PC-3 (cell line): ENCODE measurements around the gene IL32. TPM values are rescaled to one million over a fixed set of nuclear protein-coding genes. Genes with fewer than 3 reads are reported as not detected.

Experiments
- ATAC-seq: fragments of 200-7000 bp; cut with Tn5 transposase; 2 replicates; pipeline ENCODE4 v1.9.1; 2020; ENCODE audit warnings: mild to moderate bottlenecking, moderate library complexity
- BruUV-seq: library from RNA; stranded (reverse); fragments of 400-500 nt; replicated peaks from 2 replicates; lab custom pipeline; 2021; lab: Mats Ljungman, UMichigan
- CTCF ChIA-PET: fragments of 300-600 bp; sonication (Branson Sonifier 250); formaldehyde crosslinking; loops from one replicate; lab custom pipeline; 2022; ENCODE audit warnings: antibody characterized with exemption; lab: Charles Lee
- POLR2A ChIA-PET: fragments of 300-600 bp; sonication (Branson Sonifier 250); formaldehyde crosslinking; loops from one replicate; lab custom pipeline; 2022; ENCODE audit warnings: antibody characterized with exemption; ENCODE audit not compliant: unreplicated experiment; lab: Charles Lee
- DNase-seq: peaks from one replicate; pipeline ENCODE4 v3.0.0-alpha.2; 2015
- H2AFZ ChIP-seq: fragments of 300-600 bp; sonication (generic); 2 replicates; pipeline ENCODE4 v1.6.0; 2016; ENCODE audit warnings: antibody characterized with exemption, low read length
- H3F3A ChIP-seq: fragments of 300-600 bp; sonication (generic); one replicate; pipeline ENCODE4 v1.6.0; 2017; ENCODE audit warnings: antibody characterized with exemption, low read length, control low read depth, mild to moderate bottlenecking; ENCODE audit not compliant: unreplicated experiment
- H3K27ac ChIP-seq: fragments of 300-600 bp; sonication (generic); 2 replicates; pipeline ENCODE4 v1.5.1; 2016; ENCODE audit warnings: mild to moderate bottlenecking, low read length
- H3K27me3 ChIP-seq: fragments of 300-600 bp; sonication (generic); 2 replicates; pipeline ENCODE4 v1.6.1; 2016; ENCODE audit warnings: low read length, mixed read lengths
- H3K36me3 ChIP-seq: fragments of 300-600 bp; sonication (generic); 2 replicates; pipeline ENCODE4 v1.6.1; 2016; ENCODE audit warnings: low read depth, mixed run types, low read length, mixed read lengths
- H3K4me1 ChIP-seq: fragments of 300-600 bp; sonication (generic); 2 replicates; pipeline ENCODE4 v1.5.1; 2016; ENCODE audit warnings: low read length; ENCODE audit not compliant: insufficient read depth
- H3K4me2 ChIP-seq: fragments of 300-600 bp; sonication (generic); 2 replicates; pipeline ENCODE4 v1.6.0; 2016; ENCODE audit warnings: low read length
- H3K4me3 ChIP-seq: fragments of 300-600 bp; sonication (generic); 2 replicates; pipeline ENCODE4 v1.5.1; 2016; ENCODE audit warnings: mild to moderate bottlenecking, low read length, mixed read lengths
- H3K79me2 ChIP-seq: fragments of 300-600 bp; sonication (generic); 2 replicates; pipeline ENCODE4 v1.6.1; 2017; ENCODE audit warnings: low read length, mixed read lengths
- H3K9ac ChIP-seq: fragments of 300-600 bp; sonication (generic); 2 replicates; pipeline ENCODE4 v1.6.0; 2016; ENCODE audit warnings: mild to moderate bottlenecking, low read length
- H3K9me2 ChIP-seq: fragments of 300-600 bp; sonication (generic); replicated peaks from 2 replicates; pipeline ENCODE4 v1.6.1; 2016; ENCODE audit warnings: mixed run types, low read length, mixed read lengths
- H3K9me3 ChIP-seq: fragments of 300-600 bp; sonication (generic); 2 replicates; pipeline ENCODE4 v1.6.1; 2016; ENCODE audit warnings: low read length, mixed read lengths
- H4K20me1 ChIP-seq: fragments of 300-600 bp; sonication (generic); 2 replicates; pipeline ENCODE4 v1.6.1; 2016; ENCODE audit warnings: low read length, mixed read lengths
- EZH2 ChIP-seq: fragments of 300-600 bp; sonication (generic); IDR thresholded peaks from one replicate; pipeline ENCODE4 v1.6.1; 2017; ENCODE audit warnings: antibody characterized with exemption, mild to moderate bottlenecking, low read length; ENCODE audit not compliant: unreplicated experiment
- EZH2phosphoT487 ChIP-seq: fragments of 300-600 bp; sonication (generic); IDR thresholded peaks from 2 replicates; pipeline ENCODE4 v1.6.1; 2018; ENCODE audit warnings: mild to moderate bottlenecking, antibody characterized with exemption, low read length, borderline replicate concordance
- intact Hi-C: fragments of 100-400 bp; cut with micrococcal nuclease; formaldehyde crosslinking; loops from 2 replicates; pipeline ENCODE4 v1.9.0; 2023
- total RNA-seq: library from RNA; depleted of rRNA; stranded (reverse); fragments of >200 nt; gene quantifications from 2 replicates; pipeline ENCODE4 v1.2.3, GENCODE V29; 2014
- TF ChIP-seq, protein P1 (sequence below): fragments of 300-600 bp; sonication (generic); conservative IDR thresholded peaks from 2 replicates; pipeline ENCODE4 v1.5.1; 2017; ENCODE audit warnings: antibody characterized with exemption, low read depth, mild to moderate bottlenecking, low read length

IL32 gene
- total RNA-seq, 1 experiment from 2014 or later = 8.8 TPM

DNA sequence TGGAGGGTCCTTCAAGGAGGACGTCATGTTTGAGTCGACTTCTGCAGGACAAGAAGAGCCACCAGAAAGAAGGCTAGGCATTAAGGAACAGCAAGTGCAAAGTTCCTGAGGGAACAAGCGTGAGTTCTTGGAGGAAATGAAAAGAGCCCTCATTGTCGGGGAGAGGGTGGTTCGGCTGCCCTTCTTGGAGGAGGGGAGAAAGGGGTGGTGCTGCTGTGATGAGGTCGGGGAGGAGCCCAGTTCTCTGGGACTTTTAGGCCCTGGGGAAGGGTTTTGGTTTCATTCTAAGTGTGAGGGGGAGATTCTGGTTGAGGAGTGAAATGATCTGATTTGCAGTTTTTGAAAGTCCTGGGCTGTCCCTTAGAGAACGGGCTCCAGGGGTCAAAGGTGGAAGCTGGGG, 32.8 kb upstream of the IL32 start:
- ChIA-PET POLR2A (no interaction called here), CTCF (no interaction called here)
- Histone ChIP-seq H3K9ac (no peak overlapping the region), H4K20me1 (no peaks in the 10 kb centered on the region), H3K9me2 (no peaks in the 10 kb centered on the region), H3K4me1 (peaks cover 20% of the 10 kb centered on the region), H3K4me2 (no peak overlapping the region), H3K27me3 (no peaks in the 10 kb centered on the region), H3F3A (no peaks in the 10 kb centered on the region), H2AFZ (no peak overlapping the region), H3K79me2 (no peaks in the 10 kb centered on the region), H3K4me3 (no peak overlapping the region), H3K27ac (no peak overlapping the region), H3K36me3 (no peaks in the 10 kb centered on the region), H3K9me3 (no peaks in the 10 kb centered on the region)
- no peak for ATAC-seq
- DNase-seq = no peak
- BruUV-seq = no TSS peak
- intact Hi-C loops = no loop called here
- TF ChIP-seq, protein P1, sequence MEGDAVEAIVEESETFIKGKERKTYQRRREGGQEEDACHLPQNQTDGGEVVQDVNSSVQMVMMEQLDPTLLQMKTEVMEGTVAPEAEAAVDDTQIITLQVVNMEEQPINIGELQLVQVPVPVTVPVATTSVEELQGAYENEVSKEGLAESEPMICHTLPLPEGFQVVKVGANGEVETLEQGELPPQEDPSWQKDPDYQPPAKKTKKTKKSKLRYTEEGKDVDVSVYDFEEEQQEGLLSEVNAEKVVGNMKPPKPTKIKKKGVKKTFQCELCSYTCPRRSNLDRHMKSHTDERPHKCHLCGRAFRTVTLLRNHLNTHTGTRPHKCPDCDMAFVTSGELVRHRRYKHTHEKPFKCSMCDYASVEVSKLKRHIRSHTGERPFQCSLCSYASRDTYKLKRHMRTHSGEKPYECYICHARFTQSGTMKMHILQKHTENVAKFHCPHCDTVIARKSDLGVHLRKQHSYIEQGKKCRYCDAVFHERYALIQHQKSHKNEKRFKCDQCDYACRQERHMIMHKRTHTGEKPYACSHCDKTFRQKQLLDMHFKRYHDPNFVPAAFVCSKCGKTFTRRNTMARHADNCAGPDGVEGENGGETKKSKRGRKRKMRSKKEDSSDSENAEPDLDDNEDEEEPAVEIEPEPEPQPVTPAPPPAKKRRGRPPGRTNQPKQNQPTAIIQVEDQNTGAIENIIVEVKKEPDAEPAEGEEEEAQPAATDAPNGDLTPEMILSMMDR = no peak
- TF ChIP-seq EZH2 (no peak), EZH2phosphoT487 (no peak)

DNA sequence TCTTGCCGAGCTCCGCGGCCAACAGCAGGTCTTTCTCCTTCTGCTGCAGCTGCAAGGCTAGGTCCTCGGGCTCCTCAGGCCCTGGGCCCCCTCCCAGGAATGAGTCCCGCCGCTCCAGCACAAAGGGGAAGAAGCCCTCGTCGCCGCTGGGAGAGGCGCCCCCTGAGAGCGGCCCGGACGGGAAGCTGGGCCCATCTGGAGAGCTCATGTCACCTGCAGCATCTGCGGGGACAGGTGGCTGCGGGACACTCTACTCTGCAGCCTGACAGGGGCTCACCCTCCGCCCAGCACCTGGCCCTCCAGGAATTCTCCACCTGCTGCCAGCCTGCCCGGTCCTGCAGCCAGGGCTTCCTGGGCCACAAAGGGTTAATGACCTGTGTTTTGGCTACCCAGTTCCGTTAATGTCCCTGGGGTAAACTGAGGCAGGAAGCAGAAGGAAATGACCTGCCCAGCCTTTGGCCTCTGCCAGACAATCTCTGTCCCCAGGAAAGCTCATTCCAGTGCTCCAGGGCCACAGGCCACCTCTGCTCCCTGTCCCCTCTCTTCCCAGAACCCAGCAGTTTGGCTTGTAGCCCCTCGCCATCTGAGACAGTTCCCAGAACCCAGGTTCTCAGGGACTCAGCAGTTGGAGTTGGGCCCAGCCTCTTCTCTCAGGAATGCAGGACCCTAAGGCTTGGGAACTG, 30.0 kb upstream of the IL32 start:
- BruUV-seq = no TSS peak
- peaks cover 16% of the 10 kb centered on the region for H3K4me1 ChIP-seq

More for the DNA sequence above, 30.0 kb upstream of the IL32 start:
- H3K27ac ChIP-seq = no peak overlapping the region
- H3K9me3 ChIP-seq = no peaks in the 10 kb centered on the region
- no peaks in the 10 kb centered on the region for H3K36me3 ChIP-seq
- H3K4me3 ChIP-seq = peak overlapping the region; percentile 75; the same call in 1 of the 2 replicates
- H3K27me3 ChIP-seq = no peaks in the 10 kb centered on the region
- H3F3A ChIP-seq = no peaks in the 10 kb centered on the region
- ChIA-PET CTCF (no interaction called here), POLR2A (no interaction called here)
- H4K20me1 ChIP-seq = no peaks in the 10 kb centered on the region
- H3K79me2 ChIP-seq = no peaks in the 10 kb centered on the region
- H3K9me2 ChIP-seq = no peaks in the 10 kb centered on the region
- TF ChIP-seq, protein P1 = no peak
- TF ChIP-seq EZH2 = no peak
- TF ChIP-seq EZH2phosphoT487 = no peak
- DNase-seq (no peak), ATAC-seq (no peak)
- no peak overlapping the region for H3K9ac ChIP-seq
- no peak overlapping the region for H2AFZ ChIP-seq
- intact Hi-C loops = no loop called here
- H3K4me2 ChIP-seq = peak overlapping the region; percentile 91
